GM19043 (cell line): ENCODE results near the gene ZNF146.
"Not testable (repeated sequence)": the region's sequence is repeated elsewhere in the genome, so short reads cannot be mapped to it uniquely, and the experiment has no call there.

ENCODE experiments used
- ATAC-seq: cut with Tn5 transposase; IDR thresholded peaks from one replicate; pipeline ENCODE4 v1.9.1; 2021; ENCODE audit warnings: low read depth; ENCODE audit not compliant: unreplicated experiment

The ZNF146 gene

GRCh38 chr19:36214386-36215275, at the start of gene ZNF146, which contains the start of gene ZNF565:
ZNF146 (plus strand) TSS chr19:36215106; CDS start chr19:36236441, 21,335 bp downstream.
ZNF565 (minus strand) TSS chr19:36214665; CDS start chr19:36201985, 12,680 bp downstream.
- peak; percentile 83 for ATAC-seq

- no peak for ATAC-seq
Observed at GRCh38 chr19:36169084-36169760, 45.7 kb upstream of the ZNF146 start.

DNA sequence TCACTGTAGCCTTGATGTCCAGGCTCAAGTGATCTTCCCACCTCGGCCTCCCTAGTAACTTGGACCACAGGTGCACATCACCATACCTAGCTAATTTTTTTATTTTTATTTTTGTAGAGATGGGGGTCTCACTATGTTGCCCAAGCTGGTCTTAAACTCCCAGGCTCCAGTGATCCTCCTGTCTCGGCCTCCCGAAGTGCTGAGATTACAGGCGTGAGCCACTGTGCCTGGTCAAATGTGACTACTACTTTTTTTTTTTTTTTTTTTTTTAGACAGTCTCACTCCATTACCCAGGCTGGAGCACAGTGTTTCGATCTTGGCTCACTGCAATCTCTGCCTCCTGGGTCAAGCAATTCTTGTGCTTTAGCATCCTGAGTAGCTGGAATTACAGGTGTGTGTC, 42.1 kb upstream of the ZNF146 start:
- ATAC-seq, result no peak

- ATAC-seq, result not testable (repeated sequence)
Observed at GRCh38 chr19:36173846-36174245, 41.1 kb upstream of the ZNF146 start.

GRCh38 chr19:36179077-36179476, 35.8 kb upstream of the ZNF146 start:
- not testable (repeated sequence) for ATAC-seq

DNA sequence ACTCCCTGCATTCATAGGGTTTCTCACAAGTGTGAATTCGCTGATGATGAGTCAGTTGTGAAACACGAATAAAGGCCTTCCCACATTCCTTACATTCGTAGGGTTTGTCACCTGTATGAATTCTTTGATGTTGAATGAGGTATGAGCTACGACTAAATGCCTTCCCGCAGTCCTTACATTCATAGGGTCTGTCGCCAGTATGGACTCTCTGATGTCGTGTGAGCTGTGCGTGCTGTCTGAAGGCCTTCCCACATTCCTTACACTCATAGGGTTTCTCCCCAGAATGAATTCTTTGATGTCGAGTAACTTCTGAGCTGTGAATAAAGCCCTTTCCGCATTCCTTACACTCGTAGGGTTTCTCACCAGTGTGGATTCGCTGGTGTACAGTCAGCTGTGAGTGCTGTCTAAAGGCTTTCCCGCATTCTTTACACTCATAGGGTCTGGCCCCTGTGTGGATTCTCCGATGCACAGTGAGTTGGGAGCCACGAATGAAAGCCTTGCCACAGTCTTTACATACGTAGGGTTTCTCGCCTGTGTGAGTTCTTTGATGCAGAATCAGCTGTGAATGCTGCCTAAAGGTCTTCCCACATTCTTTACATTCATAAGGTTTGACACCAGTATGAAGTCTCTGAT, 32.2 kb upstream of the ZNF146 start:
- ATAC-seq, result no peak

DNA sequence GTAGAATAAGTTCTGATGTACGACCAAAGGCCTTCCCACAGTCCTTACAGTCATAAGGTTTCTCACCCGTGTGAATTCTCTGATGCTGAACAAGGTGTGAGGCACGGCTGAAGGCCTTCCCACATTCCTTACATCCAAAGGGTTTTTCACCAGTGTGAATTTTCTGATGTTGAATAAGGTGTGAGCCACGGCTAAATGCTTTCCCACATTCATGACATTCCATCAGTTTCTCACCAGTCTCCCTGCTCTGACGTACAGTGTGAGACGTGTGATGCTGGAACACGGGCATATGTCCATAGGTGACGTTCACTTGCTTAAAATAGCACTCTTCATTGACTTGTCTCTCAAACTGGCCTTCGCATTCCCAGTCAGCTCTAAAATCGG, 31.7 kb upstream of the ZNF146 start:
- no peak for ATAC-seq

GRCh38 chr19:36186722-36187121, 28.2 kb upstream of the ZNF146 start:
- ATAC-seq, result not testable (repeated sequence)

DNA sequence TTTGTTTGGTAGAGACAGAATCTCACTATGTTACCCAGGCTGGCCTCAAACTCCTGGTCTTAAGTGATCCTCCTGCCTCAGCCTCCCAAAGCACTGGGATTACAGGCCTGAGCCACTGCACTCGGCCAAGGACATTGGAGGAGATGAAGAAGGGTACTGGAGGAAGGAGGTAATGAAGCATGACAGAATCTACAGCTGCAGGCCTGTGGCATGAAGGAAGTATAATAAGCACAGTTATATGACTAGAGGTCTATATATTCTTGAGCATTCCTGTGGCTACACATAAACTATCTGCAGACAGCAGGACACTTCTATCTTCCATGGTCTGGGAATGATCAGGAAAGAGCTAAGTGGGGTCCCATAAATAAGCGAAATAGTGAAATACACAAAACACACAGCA, 18.7 kb upstream of the ZNF146 start:
- no peak for ATAC-seq

- no peak for ATAC-seq
Observed at GRCh38 chr19:36198119-36198518, 16.8 kb upstream of the ZNF146 start.

- no peak for ATAC-seq
Observed at GRCh38 chr19:36201684-36202083, 13.2 kb upstream of the ZNF146 start.

DNA sequence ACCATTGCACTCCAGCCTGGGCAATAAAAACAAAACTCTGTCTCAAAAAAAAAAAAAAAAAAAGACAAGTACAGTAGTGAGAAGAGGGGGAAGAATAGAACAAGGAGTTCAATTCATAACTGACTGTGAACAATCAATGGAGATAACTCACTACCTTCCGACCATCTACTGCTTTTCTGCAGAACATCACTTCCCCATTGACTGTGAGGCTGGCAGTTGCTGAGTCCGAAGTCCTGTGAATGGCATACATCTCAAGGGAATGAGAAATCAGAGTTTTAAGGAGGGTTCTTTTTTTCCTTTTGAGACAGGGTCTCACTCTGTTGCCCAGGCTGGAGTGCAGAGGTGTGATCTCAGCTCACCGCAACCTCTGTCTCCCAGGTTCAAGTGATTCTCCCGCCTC, 11.6 kb upstream of the ZNF146 start:
- ATAC-seq, result no peak

- ATAC-seq, result no peak
Observed at GRCh38 chr19:36207605-36208252, 7.2 kb upstream of the ZNF146 start.

DNA sequence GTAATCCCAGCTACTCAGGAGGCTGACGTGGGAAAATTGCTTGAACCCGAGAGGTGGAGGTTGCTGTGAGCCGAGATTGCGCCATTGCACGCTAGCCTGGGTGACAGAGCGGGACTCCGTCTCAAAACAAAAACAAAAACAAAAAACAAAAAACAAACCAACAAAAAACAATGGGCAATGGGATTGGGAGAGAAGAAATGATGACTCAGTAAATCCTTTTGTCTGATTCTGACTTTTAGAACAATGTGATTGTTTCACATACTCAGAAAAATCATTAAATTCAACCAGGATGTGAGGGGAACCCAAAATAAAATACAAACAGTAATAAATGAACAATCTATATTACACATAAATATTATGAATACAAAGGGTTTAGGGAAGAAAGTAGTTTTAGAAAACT, 5.5 kb upstream of the ZNF146 start:
- no peak for ATAC-seq

DNA sequence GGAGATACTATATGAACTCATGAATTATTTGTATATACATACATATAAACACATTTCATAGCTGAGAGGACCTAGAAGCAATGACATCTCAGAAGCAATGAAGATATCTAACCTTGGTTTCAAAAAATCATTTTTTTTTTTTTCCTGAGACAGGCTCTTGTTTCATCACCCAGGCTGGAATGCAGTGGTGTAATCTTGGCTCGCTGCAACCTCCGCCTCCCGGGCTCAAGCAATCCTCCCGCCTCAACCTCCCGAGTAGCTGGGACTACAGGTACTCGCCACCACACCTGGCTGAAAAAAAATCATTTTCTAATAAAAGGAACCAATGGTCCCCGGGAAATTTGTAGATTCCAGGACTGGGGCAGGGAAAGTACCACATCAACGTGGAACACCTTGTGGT, 4.4 kb upstream of the ZNF146 start:
- no peak for ATAC-seq

- no peak for ATAC-seq
Observed at GRCh38 chr19:36212895-36213294, 2.0 kb upstream of the ZNF146 start.

DNA sequence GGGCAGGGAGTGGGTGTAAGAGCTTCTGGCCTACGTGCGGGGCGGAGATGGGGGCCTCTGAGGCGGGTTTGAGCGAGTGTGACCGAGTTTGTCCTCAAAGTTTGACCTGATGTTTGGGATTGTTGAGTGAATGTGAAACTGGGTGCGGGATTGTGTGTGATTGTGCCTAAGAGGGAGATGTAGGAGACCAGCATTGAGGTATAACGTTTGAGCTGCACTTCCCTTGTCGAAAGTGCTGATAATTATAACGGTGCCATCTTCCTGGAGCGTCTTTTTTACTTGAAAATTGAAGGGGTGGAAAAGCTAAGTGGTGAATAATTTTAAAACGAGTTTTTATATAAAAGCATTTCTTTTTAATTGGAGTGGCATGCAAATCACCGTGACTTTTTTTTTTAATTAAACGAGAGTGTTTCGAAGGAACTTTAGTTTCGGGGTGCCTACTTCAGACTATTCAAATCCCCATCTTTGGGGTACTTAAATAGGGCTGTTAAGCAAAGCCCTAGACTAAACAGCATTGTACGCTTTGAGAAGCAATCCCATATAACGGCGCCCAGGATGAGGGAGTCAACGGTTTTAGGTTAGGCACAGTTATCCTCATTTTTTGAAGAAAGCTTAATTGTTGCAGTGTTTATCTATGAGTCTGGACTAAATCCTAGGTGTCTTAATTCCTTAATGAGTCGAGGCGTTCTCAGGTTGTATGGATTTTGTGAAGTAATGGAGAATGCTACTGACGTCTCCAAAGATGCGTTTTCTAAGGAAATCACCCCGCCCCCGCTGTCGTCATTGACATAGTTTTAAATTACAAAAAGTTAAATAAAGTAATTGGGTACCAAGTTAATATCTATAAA, 594 bp downstream of the ZNF146 start:
- ATAC-seq, result no peak

DNA sequence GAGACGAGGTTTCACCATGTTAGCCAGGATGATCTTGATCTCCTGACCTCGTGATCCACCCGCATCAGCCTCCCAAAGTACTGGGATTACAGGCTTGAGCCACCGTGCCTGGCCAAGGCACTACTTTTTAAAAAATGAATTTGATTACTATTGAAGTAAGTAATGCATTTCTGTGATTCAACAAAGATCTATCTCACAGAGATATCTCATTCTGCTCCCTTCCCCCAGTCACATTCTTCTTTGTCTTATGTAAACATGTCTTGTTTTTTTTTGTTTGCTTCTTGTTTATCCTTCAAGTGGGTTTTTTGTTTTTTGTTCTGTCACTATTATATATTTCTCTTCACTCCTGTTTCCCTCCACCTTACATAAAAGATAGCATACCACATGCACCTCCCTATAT, 6.6 kb downstream of the ZNF146 start:
- no peak for ATAC-seq

DNA sequence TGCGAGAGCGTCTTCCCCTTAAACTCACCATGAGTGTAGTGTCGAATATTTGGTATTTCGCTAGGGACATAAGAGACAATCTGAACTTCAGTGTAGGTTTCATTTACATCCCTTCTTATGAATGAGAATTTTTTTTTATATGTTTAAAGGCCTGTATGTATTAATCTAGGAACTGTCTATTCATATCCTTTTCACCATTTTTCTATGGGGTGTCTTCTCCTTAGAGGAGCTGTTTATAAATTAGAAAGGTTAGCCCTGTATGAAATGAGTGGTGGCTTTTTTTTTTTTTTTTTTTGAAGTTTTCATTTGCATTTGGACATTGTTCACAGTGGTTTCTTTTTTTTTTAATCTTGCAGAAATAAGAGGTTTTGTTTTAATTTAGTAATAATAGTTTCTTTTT, 7.6 kb downstream of the ZNF146 start:
- no peak for ATAC-seq
